22Rv1 (cell line): ENCODE data around the gene AHRR.
"Not testable (repeated sequence)": the region's sequence is repeated elsewhere in the genome, so short reads cannot be mapped to it uniquely, and the experiment has no call there.

Experiments
- CTCF ChIP-seq: fragments of 450-650 bp; IDR thresholded peaks from 2 replicates; pipeline ENCODE4 v1.5.1; 2017; ENCODE audit warnings: mild to moderate bottlenecking
- ZFX ChIP-seq: fragments of 450-650 bp; IDR thresholded peaks from 2 replicates; pipeline ENCODE4 v1.6.1; 2017; ENCODE audit warnings: antibody characterized with exemption, borderline replicate concordance

DNA sequence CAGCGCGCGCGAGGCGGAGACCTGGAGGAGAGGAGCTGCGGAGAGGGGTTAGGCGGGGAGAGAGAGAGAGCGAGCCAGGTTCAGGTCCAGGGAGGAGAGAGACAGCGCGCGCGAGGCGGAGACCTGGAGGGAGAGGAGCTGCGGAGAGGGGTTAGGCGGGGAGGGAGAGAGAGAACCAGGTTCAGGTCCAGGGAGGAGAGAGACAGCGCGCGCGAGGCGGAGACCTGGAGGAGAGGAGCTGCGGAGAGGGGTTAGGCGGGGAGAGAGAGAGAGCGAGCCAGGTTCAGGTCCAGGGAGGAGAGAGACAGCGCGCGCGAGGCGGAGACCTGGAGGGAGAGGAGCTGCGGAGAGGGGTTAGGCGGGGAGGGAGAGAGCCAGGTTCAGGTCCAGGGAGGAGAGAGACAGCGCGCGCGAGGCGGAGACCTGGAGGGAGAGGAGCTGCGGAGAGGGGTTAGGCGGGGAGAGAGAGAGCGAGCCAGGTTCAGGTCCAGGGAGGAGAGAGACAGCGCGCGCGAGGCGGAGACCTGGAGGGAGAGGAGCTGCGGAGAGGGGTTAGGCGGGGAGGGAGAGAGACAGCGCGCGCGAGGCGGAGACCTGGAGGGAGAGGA is 152.8 kb downstream of the AHRR start:
- TF ChIP-seq CTCF, ZFX: not testable (repeated sequence)
